Choroid plexus epithelial cell (primary cell): ENCODE data around the gene DHX15.

Experiments used
- DNase-seq: peaks from one replicate; pipeline ENCODE4 v3.0.0-alpha.2; 2010; ENCODE audit warnings: low read depth
- H3K4me3 ChIP-seq: 2 replicates; pipeline ENCODE4 v1.5.1; 2011; ENCODE audit warnings: low read depth, mild to moderate bottlenecking, control low read depth, low read length, moderate library complexity
- CTCF ChIP-seq: conservative IDR thresholded peaks from 2 replicates; pipeline ENCODE4 v1.5.1; 2011; ENCODE audit warnings: low read depth, mild to moderate bottlenecking, control low read depth, inconsistent platforms, low read length, moderate library complexity

The DHX15 gene

GRCh38 chr4:24559889-24560288, 24.5 kb downstream of the DHX15 start:
- DNase-seq: peak; percentile 44
- TF ChIP-seq CTCF: no peak
- no peak overlapping the region for H3K4me3 ChIP-seq

- no peak overlapping the region for H3K4me3 ChIP-seq
- TF ChIP-seq CTCF: no peak
These were observed 25.1 kb downstream of the DHX15 start for GRCh38 chr4:24559032-24559821.

GRCh38 chr4:24557026-24558025, 27.0 kb downstream of the DHX15 start:
- no peak overlapping the region for H3K4me3 ChIP-seq
- TF ChIP-seq CTCF: no peak
- peak; percentile 53 for DNase-seq

More at GRCh38 chr4:24559032-24559821, 25.1 kb downstream of the DHX15 start:
- no peak for DNase-seq

- no peak overlapping the region for H3K4me3 ChIP-seq
- DNase-seq: peak; percentile 61
- TF ChIP-seq CTCF: peak; percentile 48
These were observed 32.7 kb downstream of the DHX15 start for GRCh38 chr4:24551492-24552289.

- DNase-seq: peak; percentile 60
- H3K4me3 ChIP-seq: no peak overlapping the region
- no peak for TF ChIP-seq CTCF
These were observed 33.7 kb downstream of the DHX15 start for GRCh38 chr4:24550441-24551175.

- H3K4me3 ChIP-seq: no peak overlapping the region
- no peak for DNase-seq
- no peak for TF ChIP-seq CTCF
These were observed 36.4 kb downstream of the DHX15 start for GRCh38 chr4:24547979-24548378.
